Mesenchymal stem cell (in vitro differentiated cells and primary cell): ENCODE results near the gene SAMD1.

Experiments
- DNase-seq: peaks from one replicate; pipeline ENCODE4 v3.0.0-alpha.2; 2013
- H2AFZ ChIP-seq: one replicate; pipeline ENCODE4 v1.6.1; 2013; ENCODE audit warnings: low read depth, mild to moderate bottlenecking, control low read depth, inconsistent platforms, low read length, moderate library complexity
- H2AK5ac ChIP-seq: 2 replicates; pipeline ENCODE4 v1.6.1; 2013; ENCODE audit warnings: low read length, moderate library complexity, mild to moderate bottlenecking, inconsistent platforms; ENCODE audit not compliant: severe bottlenecking
- H2BK120ac ChIP-seq: one replicate; pipeline ENCODE4 v1.6.1; 2013; ENCODE audit warnings: low read depth, mild to moderate bottlenecking, inconsistent platforms, low read length, moderate library complexity
- H2BK12ac ChIP-seq, 2 experiments: one replicate each; pipeline ENCODE4 v1.6.1; 2013; ENCODE audit warnings: inconsistent platforms in 2 of 2, low read length in 2 of 2, mild to moderate bottlenecking in 2 of 2, moderate library complexity in 2 of 2, control low read depth in 1 of 2
- H2BK15ac ChIP-seq: one replicate; pipeline ENCODE4 v1.6.1; 2013; ENCODE audit warnings: mild to moderate bottlenecking, low read depth, inconsistent platforms; ENCODE audit not compliant: poor library complexity, severe bottlenecking
- H2BK5ac ChIP-seq: 2 replicates; pipeline ENCODE4 v1.6.1; 2013; ENCODE audit warnings: low read depth, mild to moderate bottlenecking, low read length, control low read depth, inconsistent platforms; ENCODE audit not compliant: poor library complexity, severe bottlenecking
- H3K14ac ChIP-seq, 2 experiments: one replicate each; pipeline ENCODE4 v1.6.1; 2013; ENCODE audit warnings: inconsistent platforms in 2 of 2, low read length in 2 of 2, control low read depth in 1 of 2, mild to moderate bottlenecking in 1 of 2, moderate library complexity in 1 of 2
- H3K18ac ChIP-seq, 2 experiments: one replicate each; pipeline ENCODE4 v1.6.1; 2013; ENCODE audit warnings: inconsistent platforms in 2 of 2, low read length in 2 of 2, control low read depth in 1 of 2, low read depth in 1 of 2, mild to moderate bottlenecking in 1 of 2
- H3K23ac ChIP-seq, 2 experiments: one replicate each; pipeline ENCODE4 v1.6.1; 2013; ENCODE audit warnings: inconsistent platforms in 2 of 2, low read length in 2 of 2, mild to moderate bottlenecking in 2 of 2, moderate library complexity in 2 of 2, control low read depth in 1 of 2
- H3K27ac ChIP-seq: 2 replicates; pipeline ENCODE4 v1.5.1; 2013; ENCODE audit warnings: mild to moderate bottlenecking, moderate library complexity, low read length, control low read depth, inconsistent platforms; ENCODE audit not compliant: poor library complexity, severe bottlenecking
- H3K27me3 ChIP-seq, 2 experiments: 2 replicates each; pipeline versions ENCODE4 v1.6.1 to v1.7.0; 2013; ENCODE audit warnings: low read length in 2 of 2, mild to moderate bottlenecking in 2 of 2, moderate library complexity in 2 of 2, control low read depth in 1 of 2, inconsistent platforms in 1 of 2; ENCODE audit not compliant: control insufficient read depth in 1 of 2, insufficient read depth in 1 of 2
- H3K36me3 ChIP-seq, 2 experiments: 2 replicates each; pipeline versions ENCODE4 v1.6.1 to v1.7.0; 2013; ENCODE audit warnings: low read length in 2 of 2, control low read depth in 1 of 2, inconsistent platforms in 1 of 2, low read depth in 1 of 2, mild to moderate bottlenecking in 1 of 2; ENCODE audit not compliant: insufficient read depth in 2 of 2, control insufficient read depth in 1 of 2
- H3K4ac ChIP-seq, 2 experiments: one replicate each; pipeline ENCODE4 v1.6.1; 2013; ENCODE audit warnings: inconsistent platforms in 2 of 2, low read length in 2 of 2, mild to moderate bottlenecking in 2 of 2, moderate library complexity in 2 of 2, control low read depth in 1 of 2, low read depth in 1 of 2
- H3K4me1 ChIP-seq: 2 replicates; pipeline ENCODE4 v1.6.1; 2013; ENCODE audit warnings: low read depth, low read length, control low read depth; ENCODE audit not compliant: control insufficient read depth, insufficient read depth
- H3K4me2 ChIP-seq: 2 replicates; pipeline ENCODE4 v1.6.1; 2013; ENCODE audit warnings: low read length, mild to moderate bottlenecking, inconsistent platforms; ENCODE audit not compliant: poor library complexity, severe bottlenecking
- H3K4me3 ChIP-seq, 2 experiments: 2 replicates each; pipeline versions ENCODE4 v1.5.1 to v1.7.0; 2013; ENCODE audit warnings: low read length in 2 of 2, mild to moderate bottlenecking in 2 of 2, control low read depth in 1 of 2, low read depth in 1 of 2; ENCODE audit not compliant: insufficient read depth in 1 of 2
- H3K79me1 ChIP-seq: replicated peaks from 2 replicates; pipeline ENCODE4 v1.6.1; 2013; ENCODE audit warnings: mild to moderate bottlenecking, control low read depth, low read length, inconsistent platforms; ENCODE audit not compliant: poor library complexity, severe bottlenecking
- H3K9ac ChIP-seq: 2 replicates; pipeline ENCODE4 v1.7.0; 2013; ENCODE audit warnings: mild to moderate bottlenecking, low read length, moderate library complexity
- H3K9me3 ChIP-seq: 2 replicates; pipeline ENCODE4 v1.7.0; 2013; ENCODE audit warnings: mild to moderate bottlenecking, low read length; ENCODE audit not compliant: control insufficient read depth
- H4K8ac ChIP-seq: one replicate; pipeline ENCODE4 v1.6.1; 2013; ENCODE audit warnings: inconsistent platforms, mild to moderate bottlenecking, low read length, moderate library complexity
- H4K91ac ChIP-seq: one replicate; pipeline ENCODE4 v1.6.1; 2013; ENCODE audit warnings: mild to moderate bottlenecking, low read length, inconsistent platforms
- WGBS: methylation state at CpG from one replicate; pipeline ENCODE4 v1.1.7; 2013; ENCODE audit warnings: mixed read lengths; 5-methylcytosine and 5-hydroxymethylcytosine counted together

SAMD1 gene

DNA sequence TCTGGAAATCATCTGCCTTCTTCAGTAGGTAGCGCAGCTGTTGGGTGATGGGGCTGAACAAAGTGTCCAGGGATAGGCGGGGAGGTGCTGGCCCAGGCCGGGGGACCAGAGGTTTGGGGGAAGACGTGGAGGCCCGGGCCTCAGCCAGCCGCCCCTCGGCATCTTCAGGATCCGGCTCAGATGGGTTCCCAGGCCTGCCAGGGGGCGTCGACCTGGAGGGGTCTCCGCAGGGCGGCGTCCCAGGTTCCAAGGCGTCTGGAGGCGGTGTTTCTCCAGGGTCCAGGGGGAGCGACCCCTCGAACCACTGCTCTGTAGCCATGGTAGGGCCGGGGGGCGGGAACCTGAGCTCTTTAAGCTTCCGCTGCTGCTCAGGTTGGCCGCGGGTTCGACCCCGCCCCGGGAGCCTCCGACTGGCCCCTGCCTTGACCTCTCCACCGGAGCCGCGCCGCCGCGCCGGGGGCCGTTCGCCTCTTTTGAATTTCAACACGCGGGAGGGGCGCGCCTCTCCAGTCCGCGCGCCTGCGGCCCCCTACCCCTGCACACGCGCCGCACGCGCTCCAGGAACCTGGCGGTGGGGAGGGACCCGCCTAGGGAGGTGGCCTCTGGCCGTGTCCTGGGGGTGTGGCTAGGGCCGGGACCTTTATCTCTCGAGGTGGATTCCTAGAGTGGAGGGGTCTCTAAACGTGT lies 5.1 kb downstream of the SAMD1 start, which contains the start of gene C19orf67:
Gene C19orf67 (minus strand): TSS at position 475 of the 687 bp plus-strand sequence. CDS start 156 bp downstream, at position 319.
- Histone ChIP-seq H3K4me1 (peaks cover 13% of the 10 kb centered on the region), H3K9me3 (no peaks in the 10 kb centered on the region), H3K9ac (no peak within 1 kb of the TSS), H2AFZ (no peak within 1 kb of the TSS), H3K36me3 (peaks cover 10 to 23% of the 10 kb centered on the region in 2 experiments), H2BK5ac (no peak within 1 kb of the TSS), H3K4me2 (no peak within 1 kb of the TSS), H4K8ac (no peak within 1 kb of the TSS), H3K14ac (no peak within 1 kb of the TSS), H3K79me1 (peaks cover 11% of the 10 kb centered on the region), H3K4me3 (no peak within 1 kb of the TSS), H3K27ac (no peak within 1 kb of the TSS), H3K18ac (no peak within 1 kb of the TSS), H3K23ac (no peak within 1 kb of the TSS), H2AK5ac (no peak within 1 kb of the TSS), H3K27me3 (no peaks in the 10 kb centered on the region), H2BK12ac (no peak within 1 kb of the TSS), H2BK120ac (no peak within 1 kb of the TSS), H4K91ac (no peak within 1 kb of the TSS), H2BK15ac (no peak within 1 kb of the TSS), H3K4ac (no peak within 1 kb of the TSS)
- 59% methylated on average over 54 of the region's 54 CpGs for WGBS
- no peak for DNase-seq

DNA sequence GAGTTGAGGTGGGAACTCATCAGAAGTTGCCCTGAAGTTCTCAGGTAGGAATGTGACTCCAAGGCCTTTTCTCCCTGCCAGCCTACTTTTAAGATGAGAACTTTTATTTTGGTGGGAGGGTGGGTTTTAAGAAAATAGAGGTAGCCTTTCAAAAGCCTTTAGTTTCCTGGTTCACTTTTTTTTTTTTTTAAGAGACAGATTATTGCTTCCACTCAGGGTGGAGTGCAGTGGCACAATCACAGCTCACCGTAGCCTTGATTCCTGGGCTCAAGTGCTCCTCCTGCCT lies 7.9 kb downstream of the SAMD1 start:
- Histone ChIP-seq H3K4ac (no peak overlapping the region), H2BK12ac (no peak overlapping the region), H3K79me1 (peaks cover 8% of the 10 kb centered on the region), H4K91ac (no peak overlapping the region), H3K14ac (no peak overlapping the region), H3K27ac (no peak overlapping the region), H3K9ac (peak overlapping the region; percentile 93), H2BK15ac (no peak overlapping the region), H4K8ac (peak overlapping the region; percentile 46), H3K4me1 (peaks cover 5% of the 10 kb centered on the region), H2BK5ac (no peak overlapping the region), H3K9me3 (no peaks in the 10 kb centered on the region), H3K18ac (no peak overlapping the region), H2AK5ac (no peak overlapping the region), H3K23ac (no peak overlapping the region), H2AFZ (no peak overlapping the region), H3K4me3 (peak overlapping the region in 1 of 2 experiments; percentile 83), H2BK120ac (no peak overlapping the region), H3K36me3 (peaks cover 0 to 9% of the 10 kb centered on the region in 2 experiments), H3K27me3 (no peaks in the 10 kb centered on the region), H3K4me2 (no peak overlapping the region)
- no peak for DNase-seq
- 60% methylated on average over 1 of the region's 1 CpG for WGBS

DNA sequence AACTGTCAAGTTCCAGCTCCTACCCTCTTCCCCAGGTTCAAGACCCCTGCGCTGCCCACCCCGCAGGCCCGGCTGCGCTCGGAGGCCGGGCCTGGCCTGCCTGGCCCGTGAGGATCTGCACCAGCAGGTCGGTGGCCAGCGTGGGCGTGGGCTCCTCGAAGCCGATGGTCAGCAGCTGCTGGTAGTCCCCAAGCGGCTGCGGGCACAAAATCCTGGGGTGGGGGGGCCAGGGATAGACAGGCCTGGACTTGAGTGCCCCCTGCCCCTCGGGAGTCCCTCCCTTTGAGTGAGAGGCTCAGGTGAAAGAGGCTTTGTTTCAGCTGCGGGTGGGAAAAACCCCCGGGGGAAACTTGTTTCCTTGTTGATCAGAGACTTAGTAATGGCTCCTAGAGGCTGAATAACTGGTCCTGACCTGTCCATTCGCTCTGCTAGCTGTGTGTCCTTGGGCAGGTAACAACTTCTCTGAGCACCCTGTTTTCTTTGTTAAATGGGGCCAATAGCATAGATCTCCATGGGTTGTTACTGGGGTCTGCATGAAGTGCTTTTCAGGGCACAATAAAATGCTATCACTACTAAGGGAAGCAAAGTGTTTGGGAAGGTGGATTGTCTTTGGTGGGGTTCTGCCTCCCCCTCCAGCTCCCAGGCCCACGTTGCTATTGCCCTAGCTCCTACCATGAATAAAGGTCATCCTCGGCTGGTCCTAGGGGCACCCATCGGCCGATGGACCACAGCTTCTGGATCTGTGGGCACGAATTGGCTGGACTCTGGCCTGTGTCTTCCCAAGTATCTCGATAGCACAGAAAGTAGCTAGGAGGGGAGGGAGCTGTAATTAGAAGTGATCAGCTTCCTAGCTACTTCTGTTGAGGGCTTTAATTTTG lies 8.5 kb downstream of the SAMD1 start:
- Histone ChIP-seq H3K23ac (no peak overlapping the region), H2BK15ac (no peak overlapping the region), H3K9ac (peak overlapping the region; percentile 93), H2AK5ac (peak overlapping the region; percentile 23), H2BK5ac (no peak overlapping the region), H3K4me3 (peak overlapping the region; percentile 73 to 83), H2BK12ac (no peak overlapping the region), H3K14ac (no peak overlapping the region), H3K27ac (peak overlapping the region; percentile 25), H3K4me2 (peak overlapping the region; percentile 78), H3K4me1 (peaks cover 5% of the 10 kb centered on the region), H3K27me3 (no peaks in the 10 kb centered on the region), H2AFZ (peak overlapping the region; percentile 30), H3K18ac (peak overlapping the region; percentile 70 to 82), H3K9me3 (no peaks in the 10 kb centered on the region), H2BK120ac (no peak overlapping the region), H4K91ac (peak overlapping the region; percentile 44), H3K36me3 (peaks cover 0 to 9% of the 10 kb centered on the region in 2 experiments), H3K4ac (peak overlapping the region; percentile 25 to 69), H3K79me1 (peaks cover 8% of the 10 kb centered on the region), H4K8ac (peak overlapping the region; percentile 81)
- WGBS: 39% methylated on average over 24 of the region's 24 CpGs
- DNase-seq: no peak
